COLO829 (cell line): ENCODE data around the gene B3GALT6.
"Not testable (repeated sequence)": the region's sequence is repeated elsewhere in the genome, so short reads cannot be mapped to it uniquely, and the experiment has no call there.

Experiments used
- DNase-seq: peaks from one replicate; pipeline ENCODE4 v3.0.0; 2012; ENCODE audit warnings: low spot score

B3GALT6 gene

GRCh38 chr1:1232208-1232795 lies at the start of gene B3GALT6:
TSS of gene B3GALT6 (plus strand) at chr1:1232237. CDS start at chr1:1232279, 42 bp downstream.
- DNase-seq, result no peak

GRCh38 chr1:1182491-1183220 lies 49.4 kb upstream of the B3GALT6 start:
- DNase-seq, result no peak

GRCh38 chr1:1183221-1183747 lies 48.8 kb upstream of the B3GALT6 start:
- DNase-seq, result no peak

GRCh38 chr1:1183833-1184775 lies 47.9 kb upstream of the B3GALT6 start:
- DNase-seq, result no peak

- DNase-seq, result no peak
These were observed 46.8 kb upstream of the B3GALT6 start for GRCh38 chr1:1185101-1185765.

- no peak for DNase-seq
These were observed 44.1 kb upstream of the B3GALT6 start for GRCh38 chr1:1187938-1188337.

GRCh38 chr1:1189111-1189510 lies 42.9 kb upstream of the B3GALT6 start:
- DNase-seq, result no peak

GRCh38 chr1:1191734-1192133 lies 40.3 kb upstream of the B3GALT6 start:
- no peak for DNase-seq

- no peak for DNase-seq
These were observed 37.3 kb upstream of the B3GALT6 start for GRCh38 chr1:1194723-1195122.

GRCh38 chr1:1195726-1196125 lies 36.3 kb upstream of the B3GALT6 start:
- DNase-seq, result not testable (repeated sequence)

- no peak for DNase-seq
These were observed 35.4 kb upstream of the B3GALT6 start for GRCh38 chr1:1196431-1197187.

- no peak for DNase-seq
These were observed 34.9 kb upstream of the B3GALT6 start for GRCh38 chr1:1197188-1197500.

- DNase-seq, result no peak
These were observed 34.2 kb upstream of the B3GALT6 start for GRCh38 chr1:1197551-1198422.

GRCh38 chr1:1198423-1199140 lies 33.5 kb upstream of the B3GALT6 start:
- no peak for DNase-seq

- no peak for DNase-seq
These were observed 32.7 kb upstream of the B3GALT6 start for GRCh38 chr1:1199141-1199960.

GRCh38 chr1:1199961-1200875 lies 31.8 kb upstream of the B3GALT6 start:
- DNase-seq, result no peak
